ENCODE results near the gene LRIT1.

The LRIT1 gene

GRCh38 chr10:84214046-84214572 is 27.2 kb downstream of the LRIT1 start:
- DNase-seq: no peak

- no peak for DNase-seq
These were observed 28.3 kb downstream of the LRIT1 start for GRCh38 chr10:84213076-84213475.

- no peak for DNase-seq
These were observed 29.3 kb downstream of the LRIT1 start for GRCh38 chr10:84212014-84212413.

- no peak for DNase-seq
These were observed 29.8 kb downstream of the LRIT1 start for GRCh38 chr10:84211566-84211965.

GRCh38 chr10:84208023-84208422 is 33.3 kb downstream of the LRIT1 start:
- DNase-seq: no peak

- no peak for DNase-seq
These were observed 35.4 kb downstream of the LRIT1 start for GRCh38 chr10:84205853-84206525.

- DNase-seq: peak; percentile 66
These were observed 36.1 kb downstream of the LRIT1 start for GRCh38 chr10:84205049-84205852.

GRCh38 chr10:84204610-84205009 is 36.7 kb downstream of the LRIT1 start:
- no peak for DNase-seq

- no peak for DNase-seq
These were observed 37.2 kb downstream of the LRIT1 start for GRCh38 chr10:84204122-84204521.

GRCh38 chr10:84202349-84202748 is 39.0 kb downstream of the LRIT1 start:
- DNase-seq: no peak

- DNase-seq: no peak
These were observed 39.7 kb downstream of the LRIT1 start for GRCh38 chr10:84201682-84202081.

GRCh38 chr10:84201244-84201606 is 40.1 kb downstream of the LRIT1 start:
- no peak for DNase-seq

- no peak for DNase-seq
These were observed 40.7 kb downstream of the LRIT1 start for GRCh38 chr10:84200537-84201243.

GRCh38 chr10:84198206-84198915 is 43.0 kb downstream of the LRIT1 start:
- DNase-seq: no peak

GRCh38 chr10:84197643-84198042 is 43.7 kb downstream of the LRIT1 start:
- no peak for DNase-seq

- DNase-seq: no peak
These were observed 44.4 kb downstream of the LRIT1 start for GRCh38 chr10:84196941-84197340.

GRCh38 chr10:84196083-84196482 is 45.3 kb downstream of the LRIT1 start:
- no peak for DNase-seq

- no peak for DNase-seq
These were observed 46.1 kb downstream of the LRIT1 start for GRCh38 chr10:84195044-84195830.

GRCh38 chr10:84194424-84195043 is 46.8 kb downstream of the LRIT1 start, which contains the start of gene CDHR1:
TSS of gene CDHR1 (plus strand) at chr10:84194537. CDS start at chr10:84194761, 224 bp downstream.
- peak; percentile 40 for DNase-seq

GRCh38 chr10:84193846-84194423 is 47.4 kb downstream of the LRIT1 start:
- no peak for DNase-seq

GRCh38 chr10:84193327-84193726 is 48.0 kb downstream of the LRIT1 start:
- DNase-seq: no peak
